K562 (cell line): Measurements from ENCODE around the gene GTPBP2. TPM values are rescaled to one million over a fixed set of nuclear protein-coding genes. Genes with fewer than 3 reads are reported as not detected.

Experiments used
- ATAC-seq: fragments of 200-7000 bp; cut with Tn5 transposase; 3 replicates; pipeline ENCODE4 v1.9.1; 2020; ENCODE audit warnings: moderate library complexity
- BruUV-seq: library from RNA; stranded (reverse); fragments of 400-500 nt; replicated peaks from 2 replicates; lab custom pipeline; 2021; lab: Mats Ljungman, UMichigan
- CTCF ChIA-PET: fragments of 300-600 bp; formaldehyde crosslinking; extraction: SDS; loops from one replicate; lab custom pipeline; 2021; ENCODE audit warnings: low intra/inter-chr PET ratio; lab: Yijun Ruan, JAX
- POLR2A ChIA-PET: fragments of 300-600, 350-650 bp; sonication (Branson Sonifier 250); formaldehyde crosslinking; extraction: SDS; loops from one replicate; lab custom pipeline; 2021; ENCODE audit warnings: antibody characterized with exemption, inconsistent platforms; lab: Yijun Ruan, JAX
- DNase-seq, 4 experiments: peaks; one replicate each; pipeline versions ENCODE4 v3.0.0 to v3.0.0-alpha.2; 2011 to 2018; ENCODE audit warnings: low spot score in 3 of 4, mixed read lengths in 3 of 4; ENCODE audit errors: extremely low read depth in 1 of 4
- FAIRE-seq: peaks from 2 replicates; lab custom pipeline; 2011; peaks lifted over from hg19 to GRCh38; lab: Jason Lieb, UNC
- H2AFZ ChIP-seq: 2 replicates; pipeline ENCODE4 v1.6.0; 2011; ENCODE audit warnings: low read depth, low read length, control low read depth, inconsistent platforms
- H3K27ac ChIP-seq: fragments of 200-600 bp; 3 replicates; pipeline ENCODE4 v1.8.0; 2011; ENCODE audit warnings: low read depth, mild to moderate bottlenecking, control low read depth, inconsistent platforms, low read length, moderate library complexity, mixed read lengths; ENCODE audit errors: extremely low read depth
- H3K27me3 ChIP-seq, 2 experiments: fragments of 300-600 bp in 1 of 2; 2 replicates in 1 of 2; 3 replicates in 1 of 2; pipeline versions ENCODE4 v1.6.0 to v1.8.0; 2011; ENCODE audit warnings: inconsistent platforms in 2 of 2, low read length in 2 of 2, mild to moderate bottlenecking in 1 of 2, mixed read lengths in 1 of 2, moderate library complexity in 1 of 2; ENCODE audit not compliant: control insufficient read depth in 2 of 2, insufficient read depth in 2 of 2
- H3K36me3 ChIP-seq: fragments of 300-600 bp; 3 replicates; pipeline ENCODE4 v1.8.0; 2011; ENCODE audit warnings: mild to moderate bottlenecking, low read length, inconsistent platforms; ENCODE audit not compliant: control insufficient read depth, insufficient read depth
- H3K4me1 ChIP-seq, 2 experiments: fragments of 200-600 bp in 1 of 2; replicated peaks in 1 of 2; 2 replicates in 1 of 2; 3 replicates in 1 of 2; pipeline versions ENCODE4 v1.5.1 to v1.8.0; 2011; ENCODE audit warnings: inconsistent platforms in 2 of 2, low read length in 2 of 2, mild to moderate bottlenecking in 1 of 2, mixed read lengths in 1 of 2, moderate library complexity in 1 of 2; ENCODE audit not compliant: control insufficient read depth in 2 of 2, insufficient read depth in 2 of 2
- H3K4me2 ChIP-seq: 2 replicates; pipeline ENCODE4 v1.6.1; 2011; ENCODE audit warnings: low read length, control low read depth, inconsistent platforms, mixed read lengths; ENCODE audit not compliant: insufficient read depth
- H3K4me3 ChIP-seq: fragments of 200-600 bp; sonication (generic), shearing (Covaris generic); 2 replicates; pipeline ENCODE4 v1.5.1; 2016; ENCODE audit warnings: control low read depth, inconsistent platforms
- H3K79me2 ChIP-seq: fragments of 200-600 bp; 3 replicates; pipeline ENCODE4 v1.8.0; 2011; ENCODE audit warnings: low read length, inconsistent platforms; ENCODE audit not compliant: control insufficient read depth, insufficient read depth
- H3K9ac ChIP-seq, 2 experiments: 2 replicates each; pipeline versions ENCODE4 v1.6.0 to v1.6.1; 2011; ENCODE audit warnings: low read depth in 2 of 2, low read length in 2 of 2, control low read depth in 1 of 2, inconsistent platforms in 1 of 2, mild to moderate bottlenecking in 1 of 2, mixed read lengths in 1 of 2; ENCODE audit not compliant: insufficient read depth in 1 of 2
- H3K9me1 ChIP-seq: one replicate; pipeline ENCODE4 v1.6.0; 2011; ENCODE audit warnings: inconsistent platforms, mild to moderate bottlenecking, low read length, moderate library complexity; ENCODE audit not compliant: control insufficient read depth, insufficient read depth
- H3K9me3 ChIP-seq: replicated peaks from 2 replicates; pipeline ENCODE4 v1.5.1; 2011; ENCODE audit warnings: low read depth, low read length, inconsistent platforms; ENCODE audit not compliant: control insufficient read depth, insufficient read depth
- H4K20me1 ChIP-seq: replicated peaks from 2 replicates; pipeline ENCODE4 v1.6.1; 2011; ENCODE audit warnings: low read length, inconsistent platforms, mixed read lengths; ENCODE audit not compliant: control insufficient read depth, insufficient read depth
- HNRNPK ChIP-seq: fragments of 200-400 bp; formaldehyde crosslinking; IDR thresholded peaks from one replicate; pipeline ENCODE4 v1.6.1; 2018; ENCODE audit warnings: mild to moderate bottlenecking, low read depth, low read length; ENCODE audit not compliant: poor library complexity, severe bottlenecking
- PBX2 ChIP-seq, 2 experiments: IDR thresholded peaks in 1 of 2; conservative IDR thresholded peaks in 1 of 2; 2 replicates each; pipeline ENCODE4 v1.6.1; 2016; ENCODE audit warnings: low read depth in 2 of 2, mild to moderate bottlenecking in 1 of 2, missing compliant biosample characterization in 1 of 2, missing genetic modification characterization in 1 of 2, moderate library complexity in 1 of 2
- POLR2AphosphoS5 ChIP-seq: IDR thresholded peaks from 2 replicates; pipeline ENCODE4 v1.6.1; 2011; ENCODE audit warnings: mild to moderate bottlenecking, low read depth, low read length, moderate library complexity; ENCODE audit not compliant: control insufficient read depth, insufficient read depth
- RREB1 ChIP-seq: fragments of 250-450 bp; sonication (Bioruptor Pico); IDR thresholded peaks from 2 replicates; pipeline ENCODE4 v1.4.0; 2020
- ZNF280A ChIP-seq: fragments of 450-650 bp; IDR thresholded peaks from 2 replicates; pipeline ENCODE4 v1.6.1; 2018; ENCODE audit warnings: mild to moderate bottlenecking, low read depth; ENCODE audit not compliant: partially characterized antibody
- ZNF740 ChIP-seq, 3 experiments: fragments of 200-800 bp in 1 of 3; sonication (Bioruptor generic) in 1 of 3; sonication (generic) in 1 of 3; formaldehyde crosslinking in 1 of 3; IDR thresholded peaks; 2 replicates each; pipeline versions ENCODE4 v1.6.1 to v1.8.0; 2016 to 2022; ENCODE audit warnings: mild to moderate bottlenecking in 2 of 3, missing compliant biosample characterization in 2 of 3, missing genetic modification characterization in 2 of 3, missing genetic modification reagents in 1 of 3
- WGBS: fragments of 100-300 bp; shearing (Covaris generic); methylation state at CpG from one replicate; pipeline ENCODE4 v1.1.6; 2016; ENCODE audit warnings: low coverage, mixed read lengths; ENCODE audit not compliant: insufficient coverage; ENCODE audit errors: missing lambda C conversion rate; 5-methylcytosine and 5-hydroxymethylcytosine counted together
- in situ Hi-C: fragments of 300-500 bp; cut with MboI; formaldehyde crosslinking; loops from 4 replicates; pipeline ENCODE4 v1.15.0; 2018; ENCODE audit warnings: inconsistent platforms, mixed read lengths
- intact Hi-C: fragments of 100-400 bp; cut with micrococcal nuclease; formaldehyde crosslinking; loops from 2 replicates; pipeline ENCODE4 v1.14.2; 2022
- polyA plus RNA-seq, 8 experiments: library from polyadenylated mRNA; depleted of rRNA in 4 of 8; stranded (reverse) in 5 of 8; unstranded in 3 of 8; fragments of >200 nt; fragmentation: Nextera tagmentation in 2 of 8; fragmentation: Illumina TruSeq in 1 of 8; extraction: Ambion mirVana in 2 of 8; extraction: Trizol in 1 of 8; gene quantifications; 2 replicates each; pipeline versions ENCODE4 v1.2.1 to v1.2.3, GENCODE V29; 2011 to 2014; ENCODE audit warnings: inconsistent platforms in 1 of 8, missing spikeins in 1 of 8
- total RNA-seq, 7 experiments: library from RNA; depleted of rRNA in 6 of 7; stranded (reverse); fragments of >200 nt in 6 of 7; fragmentation: Illumina TruSeq in 2 of 7; extraction: Trizol in 2 of 7; gene quantifications; 2 replicates each; pipeline versions ENCODE4 v1.2.1 to v1.2.3, GENCODE V29; 2011 to 2021; ENCODE audit warnings: low replicate concordance in 1 of 7

Gene GTPBP2
- total and polyA plus RNA-seq, 9 of the 15 experiments (the other 6 are each of a cell fraction or from before 2014, with no cell fraction given) = 48.4 to 196 (median 111) TPM

GRCh38 chr6:43628393-43629103 lies 516 bp downstream of the GTPBP2 start:
- CTCF ChIA-PET = no interaction called here
- ATAC-seq = peak; percentile 56
- peak; percentile 77 to 89 (median 86) for DNase-seq
- TF ChIP-seq ZNF740 (CRISPR knock-in tag; IDR thresholded peaks at IDR 0.05) (no peak), ZNF740 (tag; IDR thresholded peaks at IDR 0.05) (peak in 1 of 2 experiments; percentile 30; a peak in 1 of 4 replicates), POLR2AphosphoS5 (peak; percentile 80), RREB1 (CRISPR knock-in tag) (no peak), PBX2 (CRISPR knock-in tag; IDR thresholded peaks at IDR 0.05; ENCODE audit: low read depth) (no peak), PBX2 (tag; conservative IDR thresholded peaks at IDR 0.05; ENCODE audit: low read depth) (peak; percentile 71), HNRNPK (no peak), ZNF280A (peak; percentile 10)

More at GRCh38 chr6:43628393-43629103, 516 bp downstream of the GTPBP2 start:
- no peaks in the 10 kb centered on the region; a peak in 1 of 5 replicates for H3K27me3 ChIP-seq
- no peaks in the 10 kb centered on the region for H4K20me1 ChIP-seq
- H3K9me3 ChIP-seq = no peaks in the 10 kb centered on the region
- peak overlapping the region; percentile 98 for H3K4me2 ChIP-seq
- peaks cover 13% of the 10 kb centered on the region for H3K9me1 ChIP-seq
- BruUV-seq = TSS peak; percentile 49
- peak overlapping the region; percentile 99 for H3K27ac ChIP-seq
- H3K36me3 ChIP-seq = peaks cover 40% of the 10 kb centered on the region
- H3K9ac ChIP-seq = peak overlapping the region; percentile 92 to 99
- H2AFZ ChIP-seq = peak overlapping the region; percentile 32
- H3K4me3 ChIP-seq = peak overlapping the region; percentile 58
- POLR2A ChIA-PET = interaction anchor here (0.6 to 11.8 kb wide), 47 partner anchors 9 to 708 kb away, joined by 3 to 206 read pairs (median 5); partner anchors contain the start of genes POLH, POLR1C, RSPH9 and VEGFA
- in situ Hi-C loops (no loop called here), intact Hi-C loops (loop anchor here (2.0 to 5.0 kb wide), 3 partner anchors 39 to 499 kb away; partner anchors contain the start of genes MRPL14, POLH, TMEM63B and XPO5)
- FAIRE-seq = no peak
- WGBS = 0% methylated on average over 18 of the region's 25 CpGs
- peaks cover 39 to 54% of the 10 kb centered on the region in 2 experiments for H3K4me1 ChIP-seq
- H3K79me2 ChIP-seq = peaks cover 62% of the 10 kb centered on the region
